ENCODE measurements around the gene RAF1. TPM values are rescaled to one million over a fixed set of nuclear protein-coding genes. Genes with fewer than 3 reads are reported as not detected.
"Not testable (repeated sequence)": the region's sequence is repeated elsewhere in the genome, so short reads cannot be mapped to it uniquely, and the experiment has no call there.

Gene RAF1
- total RNA-seq, 1 donor from 2014 or later: 93.0 TPM

DNA sequence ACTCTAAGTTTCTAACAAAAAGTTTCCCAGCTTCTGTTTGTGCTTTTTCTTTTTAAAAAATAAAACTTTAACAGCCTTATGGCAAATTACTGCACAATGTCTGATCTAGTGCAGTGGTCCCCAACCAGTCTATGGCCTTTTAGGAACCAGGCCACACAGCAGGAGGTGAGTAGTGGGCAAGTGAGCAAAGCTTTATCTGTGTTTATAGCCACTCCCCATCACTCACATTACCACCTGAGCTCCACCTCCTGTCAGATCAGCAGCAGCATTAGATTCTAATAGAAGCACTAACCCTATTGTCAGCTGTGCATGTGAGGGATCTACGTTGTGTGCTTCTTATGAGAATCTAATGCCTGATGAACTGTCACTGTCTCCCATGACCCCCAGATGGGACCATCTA lies 101.5 kb downstream of the RAF1 start:
- intact Hi-C loops (cut with micrococcal nuclease): no loop called here

DNA sequence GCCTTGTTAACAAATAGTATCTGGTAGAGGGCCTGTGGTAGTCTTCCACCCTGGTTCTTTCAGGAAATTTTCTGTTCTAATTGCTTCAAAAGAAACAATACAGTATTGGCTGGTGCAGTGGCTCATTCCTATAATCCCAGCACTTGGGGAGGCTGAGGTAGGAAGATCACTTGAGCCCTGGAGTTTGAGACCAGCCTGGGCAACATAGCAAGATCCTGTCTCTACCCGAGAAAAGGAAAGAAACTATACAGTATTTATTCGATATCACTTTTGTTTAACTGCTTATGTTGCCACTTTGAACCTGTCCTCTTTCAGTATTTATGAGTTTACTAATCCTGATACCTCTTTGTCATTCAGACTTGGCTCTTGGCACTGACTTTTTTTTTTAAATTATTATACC lies 102.5 kb downstream of the RAF1 start:
- intact Hi-C loops (cut with micrococcal nuclease): no loop called here

- intact Hi-C loops (cut with micrococcal nuclease): no loop called here
Observed at GRCh38 chr3:12560505-12561190, 103.3 kb downstream of the RAF1 start.

GRCh38 chr3:12559520-12559919 lies 104.4 kb downstream of the RAF1 start:
- intact Hi-C loops (cut with micrococcal nuclease): no loop called here

DNA sequence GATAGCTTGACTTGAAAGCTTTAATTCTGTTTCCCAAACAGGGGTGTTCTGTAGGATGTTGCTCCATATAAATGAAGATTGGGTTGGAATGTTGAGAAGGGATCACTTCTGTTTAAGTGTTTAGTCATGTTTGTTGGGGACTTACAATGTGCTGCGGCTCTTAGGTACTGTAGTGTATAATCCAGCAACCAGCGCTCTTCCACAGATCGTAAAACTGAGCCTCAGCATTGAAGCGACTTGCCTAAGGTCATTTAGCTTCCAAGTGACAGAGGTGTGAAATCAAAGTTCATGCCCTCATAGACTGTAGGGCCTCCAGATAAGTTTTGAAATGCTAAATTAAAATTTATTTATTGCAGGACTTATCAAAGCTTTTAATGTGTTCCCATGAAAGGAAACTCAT lies 105.2 kb downstream of the RAF1 start:
- intact Hi-C loops (cut with micrococcal nuclease): no loop called here

DNA sequence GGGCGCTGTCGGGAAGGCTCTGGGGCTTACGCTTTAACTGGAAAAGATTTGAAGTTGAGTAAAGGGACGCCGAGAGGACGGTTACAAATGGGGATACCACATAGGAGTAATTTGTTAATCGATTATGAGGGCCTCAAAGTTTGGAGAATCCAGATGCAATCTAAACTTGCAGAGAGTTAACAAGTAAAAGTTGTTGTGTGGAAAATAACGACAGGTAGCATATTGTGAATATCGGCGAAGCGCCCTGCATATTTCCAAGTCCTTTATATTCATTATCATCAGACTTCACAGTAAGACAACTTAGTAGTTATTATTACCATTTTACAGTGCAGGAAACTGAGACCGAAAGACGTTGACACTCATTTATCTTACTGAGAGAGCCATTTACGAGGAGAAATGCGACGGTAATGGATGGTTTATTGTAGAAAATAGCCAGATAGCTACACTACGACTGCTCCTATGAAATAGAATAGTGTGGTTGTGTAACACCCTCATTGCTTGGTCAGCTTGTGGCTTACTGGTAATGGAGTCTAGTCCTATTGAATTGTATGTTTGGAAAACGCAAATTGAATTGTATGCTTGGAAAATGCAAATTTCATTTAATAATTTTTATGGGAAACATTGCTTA lies 106.3 kb downstream of the RAF1 start:
- intact Hi-C loops (cut with micrococcal nuclease): loop anchor here (1.0 kb wide), 3 partner anchors 73 to 163 kb away; partner anchors contain the start of gene TSEN2

- intact Hi-C loops (cut with micrococcal nuclease): loop anchor here (1.0 kb wide), 3 partner anchors 73 to 163 kb away; partner anchors contain the start of gene TSEN2
Observed at GRCh38 chr3:12556690-12557472, 107.0 kb downstream of the RAF1 start, which contains the start of gene MKRN2. Gene MKRN2, plus strand, starts transcription at chr3:12557087. Its CDS starts 64 bp downstream, at chr3:12557151.

- intact Hi-C loops (cut with micrococcal nuclease): no loop called here
Observed at GRCh38 chr3:12556314-12556689, 107.6 kb downstream of the RAF1 start.

GRCh38 chr3:12553921-12554391 lies 110.0 kb downstream of the RAF1 start:
- intact Hi-C loops (cut with micrococcal nuclease): no loop called here

DNA sequence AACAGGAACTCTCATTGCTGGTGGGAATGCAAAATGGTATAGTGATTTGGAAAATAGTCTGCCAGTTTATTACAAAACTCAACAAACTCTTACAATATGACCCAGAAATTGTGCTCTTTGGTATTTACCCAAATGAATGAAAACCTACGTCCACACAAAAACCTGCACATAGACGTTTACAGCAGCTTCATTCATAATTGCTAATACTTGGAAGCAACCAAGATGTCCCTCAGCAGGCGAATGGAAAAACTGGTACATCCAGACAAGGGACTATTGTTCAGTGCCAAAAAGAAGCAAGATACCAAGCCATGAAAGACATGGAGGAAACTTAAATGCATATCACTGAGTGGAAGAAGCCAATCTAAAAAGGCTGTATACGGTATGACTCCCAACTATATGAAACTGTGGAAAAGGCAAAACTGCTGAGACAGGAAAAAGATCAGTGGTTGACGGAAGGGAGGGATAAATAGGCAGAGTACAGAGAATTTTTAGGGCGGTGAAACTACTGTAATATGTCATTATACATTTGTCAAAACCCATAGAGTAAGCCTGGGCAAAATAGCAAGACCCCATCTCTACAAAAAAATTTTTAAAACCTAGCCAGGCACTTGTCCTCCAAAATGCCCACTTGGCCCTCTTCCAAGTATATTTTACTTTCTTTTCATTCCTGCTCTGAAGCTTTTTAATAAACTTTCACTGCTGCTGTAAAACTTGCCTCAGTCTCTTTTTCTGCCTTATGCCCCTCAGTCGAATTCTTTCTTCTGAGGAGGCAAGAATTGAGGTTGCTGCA lies 113.8 kb downstream of the RAF1 start:
- intact Hi-C loops (cut with micrococcal nuclease): no loop called here

- intact Hi-C loops (cut with micrococcal nuclease): no loop called here
Observed at GRCh38 chr3:12545473-12545791, 118.5 kb downstream of the RAF1 start, which contains the start of gene MKRN2OS. Gene MKRN2OS, minus strand, starts transcription at chr3:12545499. Its CDS starts 35 bp downstream, at chr3:12545464.

DNA sequence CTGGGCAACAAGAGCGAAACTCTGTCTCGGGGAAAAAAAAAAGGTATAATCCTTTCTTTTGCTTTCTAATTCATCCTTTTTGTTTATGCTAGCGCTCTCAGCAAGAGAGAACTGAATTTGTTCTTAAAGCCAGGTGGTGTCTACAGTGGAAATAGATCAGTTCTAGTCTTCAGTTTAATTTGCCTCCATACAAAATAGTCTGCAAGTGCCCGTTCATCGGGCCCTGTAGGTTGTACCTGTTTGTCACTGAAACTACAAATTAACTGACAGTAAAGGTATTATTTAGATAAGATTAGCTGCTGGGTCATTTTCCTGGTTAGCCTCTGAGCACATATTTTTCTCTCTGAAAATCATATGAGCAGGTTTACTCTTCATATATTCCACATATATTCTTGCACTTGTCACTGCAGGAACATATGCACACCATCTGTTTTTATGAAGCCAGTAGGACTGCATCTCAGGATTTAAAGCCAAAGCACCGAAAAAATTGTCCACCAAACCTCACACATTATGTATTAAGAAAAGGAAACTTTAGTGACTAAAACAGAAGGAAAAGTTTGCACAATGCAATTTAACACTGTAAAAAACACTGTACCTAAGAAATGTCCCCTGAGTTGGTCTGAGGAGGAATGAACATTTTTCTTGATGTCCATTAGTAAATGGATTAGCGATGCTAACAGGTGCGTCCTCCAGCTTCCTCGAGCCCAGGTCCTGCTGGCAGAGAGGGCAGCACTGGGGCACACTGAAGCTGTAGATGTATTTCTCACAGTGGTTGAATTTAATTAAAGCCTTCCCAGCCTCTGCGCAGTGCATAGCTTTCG lies 119.1 kb downstream of the RAF1 start:
- intact Hi-C loops (cut with micrococcal nuclease): no loop called here

DNA sequence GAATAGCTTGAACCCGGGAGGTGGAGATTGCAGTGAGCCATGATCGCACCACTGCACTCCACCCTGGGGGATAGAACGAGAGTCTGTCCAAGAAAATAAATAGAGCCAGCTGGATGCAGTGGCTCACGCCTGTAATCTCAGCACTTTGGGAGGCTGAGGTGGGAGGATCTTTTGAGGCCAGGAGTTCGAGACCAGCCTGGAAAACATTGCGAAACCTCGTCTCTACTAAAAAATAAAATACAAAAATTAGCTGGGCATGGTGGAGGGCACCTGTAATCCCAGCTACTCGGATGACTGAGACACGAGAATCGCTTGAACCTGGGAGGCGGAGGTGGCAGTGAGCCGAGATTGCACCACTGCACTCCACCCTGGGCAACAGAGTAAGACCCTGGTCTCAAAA lies 120.4 kb downstream of the RAF1 start:
- intact Hi-C loops (cut with micrococcal nuclease): not testable (repeated sequence)

DNA sequence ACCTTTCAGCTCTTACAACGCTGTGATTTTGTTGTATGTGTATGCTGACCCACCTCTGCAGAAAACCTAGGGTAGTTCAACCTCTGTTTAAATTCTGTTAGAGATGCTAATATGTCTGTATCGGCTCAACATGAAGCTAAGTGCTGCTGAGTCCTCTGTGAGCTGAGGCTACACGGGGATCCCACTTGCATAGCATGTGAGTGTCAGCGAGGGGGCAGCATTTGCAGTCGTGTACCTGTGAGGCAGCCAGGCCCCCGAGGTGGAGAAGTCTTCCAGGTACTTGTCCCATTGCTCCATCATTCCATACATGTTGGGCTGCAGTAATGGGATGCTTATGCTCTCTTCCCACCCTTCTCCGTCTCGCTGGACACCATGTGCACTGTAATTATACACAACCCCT lies 122.3 kb downstream of the RAF1 start:
- intact Hi-C loops (cut with micrococcal nuclease): no loop called here

DNA sequence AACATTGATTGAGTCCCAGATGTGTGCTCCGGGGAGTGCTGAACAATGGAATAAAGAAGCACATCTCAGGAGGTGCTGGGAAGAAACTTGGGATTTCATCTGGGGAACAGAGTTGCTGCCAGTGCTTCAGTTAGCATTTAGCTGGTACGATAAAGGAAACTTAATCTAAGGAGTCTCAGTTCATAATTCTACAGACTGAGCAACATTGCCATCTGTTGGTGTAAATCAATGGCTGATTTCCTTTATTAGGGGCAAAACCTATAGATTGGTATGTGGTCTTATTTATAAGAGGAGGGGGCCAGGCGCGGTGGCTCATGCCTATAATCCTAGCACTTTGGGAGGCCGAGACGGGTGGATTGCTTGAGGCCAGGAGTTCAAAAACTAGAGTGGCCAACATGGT lies 127.5 kb downstream of the RAF1 start:
- intact Hi-C loops (cut with micrococcal nuclease): no loop called here

Other genes with a start within 250 kb of the RAF1 start
- gene TSEN2, start 179.6 kb downstream of the RAF1 start, total RNA-seq: 13.9 and 14.0 TPM in 2 replicates
- gene MKRN2OS, start 118.6 kb downstream of the RAF1 start, total RNA-seq: not detected in 2 replicates
- gene MKRN2, start 107.0 kb downstream of the RAF1 start, total RNA-seq: 20.6 and 21.7 TPM in 2 replicates
- gene TMEM40, start 95.1 kb upstream of the RAF1 start, total RNA-seq: not detected in 2 replicates
- gene CAND2, start 132.6 kb upstream of the RAF1 start, total RNA-seq: 1.1 and 1.7 TPM in 2 replicates
- gene RPL32, start 177.4 kb upstream of the RAF1 start, total RNA-seq: 1,883 and 1,901 TPM in 2 replicates